ENCODE data around the gene THBS4.

GRCh38 chr5:80103371-80103770 is 68.2 kb downstream of the THBS4 start:
- TF ChIP-seq GATA2 (IDR thresholded peaks at IDR 0.05; ENCODE audit: low read depth, low read length) = no peak
- no peak for TF ChIP-seq GATA3 (IDR thresholded peaks at IDR 0.05; ENCODE audit: low read depth, low read length)

All from SH-SY5Y (cell line).